Suprapubic skin (tissue), 4 donors: ENCODE measurements around the gene TGFBR3L. TPM values are rescaled to one million over a fixed set of nuclear protein-coding genes. Genes with fewer than 3 reads are reported as not detected.

Source experiments
- DNase-seq, 2 donors: peaks; one replicate each; pipeline ENCODE4 v3.0.0-alpha.2; 2019; ENCODE audit warnings: low spot score in 2 of 2
- H3K27ac ChIP-seq: fragments of 200-600 bp; sonication (generic); one replicate; pipeline ENCODE4 v1.5.1; 2019
- H3K27me3 ChIP-seq: fragments of 200-600 bp; sonication (generic); one replicate; pipeline ENCODE4 v1.5.1; 2019
- H3K36me3 ChIP-seq: fragments of 200-600 bp; sonication (generic); one replicate; pipeline ENCODE4 v1.5.1; 2019
- H3K4me1 ChIP-seq: fragments of 200-600 bp; sonication (generic); one replicate; pipeline ENCODE4 v1.5.1; 2019
- H3K4me3 ChIP-seq: fragments of 200-600 bp; sonication (generic); one replicate; pipeline ENCODE4 v1.5.1; 2019; ENCODE audit warnings: mild to moderate bottlenecking
- H3K9me3 ChIP-seq: fragments of 200-600 bp; sonication (generic); one replicate; pipeline ENCODE4 v1.5.1; 2019
- CTCF ChIP-seq, 2 donors: fragments of 200-600 bp in 1 of 2; fragments of 450-650 bp in 1 of 2; sonication (generic) in 1 of 2; IDR thresholded peaks; one replicate each; pipeline ENCODE4 v1.5.1; 2016 to 2019; ENCODE audit warnings: antibody characterized with exemption in 2 of 2, mild to moderate bottlenecking in 1 of 2, moderate library complexity in 1 of 2
- EP300 ChIP-seq: sonication (generic); formaldehyde crosslinking; IDR thresholded peaks from one replicate; pipeline ENCODE4 v1.6.1; 2017; ENCODE audit warnings: antibody characterized with exemption
- POLR2A ChIP-seq, 2 donors: fragments of 450-650 bp; IDR thresholded peaks; one replicate each; pipeline ENCODE4 v1.6.1; 2017; ENCODE audit warnings: antibody characterized with exemption in 2 of 2, mild to moderate bottlenecking in 2 of 2, moderate library complexity in 2 of 2
- POLR2AphosphoS5 ChIP-seq, 3 donors: sonication (generic); formaldehyde crosslinking; IDR thresholded peaks; one replicate each; pipeline ENCODE4 v1.6.1; 2017; ENCODE audit warnings: antibody characterized with exemption in 3 of 3
- WGBS: methylation state at CpG from one replicate; pipeline ENCODE4 v1.1.5; 2018; 5-methylcytosine and 5-hydroxymethylcytosine counted together
- total RNA-seq, 4 donors: library from RNA; depleted of rRNA; stranded (reverse); fragments of >200 nt; gene quantifications; one replicate each; pipeline ENCODE4 v1.1.0, GENCODE V29; 2016

The TGFBR3L gene
- total RNA-seq, 4 donors from 2014 or later, result not detected

- no peak for TF ChIP-seq POLR2AphosphoS5 (IDR thresholded peaks at IDR 0.05)
- no peak for TF ChIP-seq CTCF (IDR thresholded peaks at IDR 0.05)
- Histone ChIP-seq H3K27ac (no peak overlapping the region), H3K27me3 (peaks cover 44% of the 10 kb centered on the region), H3K4me1 (peaks cover 49% of the 10 kb centered on the region), H3K36me3 (peaks cover 46% of the 10 kb centered on the region), H3K9me3 (no peaks in the 10 kb centered on the region), H3K4me3 (no peak overlapping the region)
- 84% methylated on average over 10 of the region's 10 CpGs for WGBS
- DNase-seq, result no peak
Observed at GRCh38 chr19:7913652-7914051, 978 bp upstream of the TGFBR3L start.

GRCh38 chr19:7914099-7914498, 531 bp upstream of the TGFBR3L start:
- WGBS, result 65% methylated on average over 12 of the region's 12 CpGs

GRCh38 chr19:7915250-7916102, 846 bp downstream of the TGFBR3L start:
- WGBS, result 48% methylated on average over 21 of the region's 24 CpGs
- peaks cover 50% of the 10 kb centered on the region for H3K27me3 ChIP-seq
- no peak for TF ChIP-seq EP300
- TF ChIP-seq CTCF (IDR thresholded peaks at IDR 0.05), result no peak
- no peak for TF ChIP-seq POLR2AphosphoS5 (IDR thresholded peaks at IDR 0.05)
- TF ChIP-seq POLR2A (IDR thresholded peaks at IDR 0.05), result no peak
- H3K4me3 ChIP-seq, result peak overlapping the region; percentile 45
- H3K9me3 ChIP-seq, result no peaks in the 10 kb centered on the region
- H3K36me3 ChIP-seq, result peaks cover 29% of the 10 kb centered on the region
- no peak overlapping the region for H3K27ac ChIP-seq
- DNase-seq, result no peak
- H3K4me1 ChIP-seq, result peaks cover 56% of the 10 kb centered on the region

More at GRCh38 chr19:7914099-7914498, 531 bp upstream of the TGFBR3L start:
- no peak for DNase-seq
- no peak overlapping the region for H3K4me3 ChIP-seq
- TF ChIP-seq EP300 (no peak), POLR2A (IDR thresholded peaks at IDR 0.05) (no peak), POLR2AphosphoS5 (IDR thresholded peaks at IDR 0.05) (no peak), CTCF (IDR thresholded peaks at IDR 0.05) (no peak)
- no peaks in the 10 kb centered on the region for H3K9me3 ChIP-seq
- H3K27ac ChIP-seq, result no peak overlapping the region
- peaks cover 43% of the 10 kb centered on the region for H3K36me3 ChIP-seq
- H3K27me3 ChIP-seq, result peaks cover 48% of the 10 kb centered on the region
- H3K4me1 ChIP-seq, result peaks cover 50% of the 10 kb centered on the region

- no peaks in the 10 kb centered on the region for H3K9me3 ChIP-seq
- 0% methylated on average over 2 of the region's 104 CpGs for WGBS
- H3K4me3 ChIP-seq, result peak overlapping the region; percentile 45
- peak in 1 of 2 donors; percentile 71 for DNase-seq
- H3K36me3 ChIP-seq, result peaks cover 21% of the 10 kb centered on the region
- peaks cover 58% of the 10 kb centered on the region for H3K4me1 ChIP-seq
- no peak for TF ChIP-seq CTCF (IDR thresholded peaks at IDR 0.05)
- no peak for TF ChIP-seq POLR2AphosphoS5 (IDR thresholded peaks at IDR 0.05)
- no peak for TF ChIP-seq POLR2A (IDR thresholded peaks at IDR 0.05)
- TF ChIP-seq EP300, result no peak
- H3K27me3 ChIP-seq, result peaks cover 50% of the 10 kb centered on the region
- H3K27ac ChIP-seq, result no peak overlapping the region
Observed at GRCh38 chr19:7916103-7916954, 1.7 kb downstream of the TGFBR3L start.

GRCh38 chr19:7916955-7917266, 2.3 kb downstream of the TGFBR3L start:
- Histone ChIP-seq H3K4me3 (peak overlapping the region; percentile 45), H3K9me3 (no peaks in the 10 kb centered on the region), H3K27ac (no peak overlapping the region), H3K4me1 (peaks cover 60% of the 10 kb centered on the region), H3K36me3 (peaks cover 16% of the 10 kb centered on the region), H3K27me3 (peaks cover 50% of the 10 kb centered on the region)
- no CpG with 5 or more reads among the region's 12 CpGs for WGBS
- TF ChIP-seq POLR2AphosphoS5 (IDR thresholded peaks at IDR 0.05), result no peak
- no peak for TF ChIP-seq EP300
- no peak for TF ChIP-seq POLR2A (IDR thresholded peaks at IDR 0.05)
- TF ChIP-seq CTCF (IDR thresholded peaks at IDR 0.05), result no peak
- peak in 1 of 2 donors; percentile 68 for DNase-seq
